Endodermal cell (in vitro differentiated cells): ENCODE data around the gene IL22RA1. TPM values are rescaled to one million over a fixed set of nuclear protein-coding genes. Genes with fewer than 3 reads are reported as not detected.

Experiments used
- DNase-seq: peaks from one replicate; pipeline ENCODE4 v3.0.0-alpha.2; 2017
- H3K27ac ChIP-seq: 2 replicates; pipeline ENCODE4 v1.5.1; 2013; ENCODE audit warnings: mild to moderate bottlenecking, low read depth, low read length, moderate library complexity
- H3K27me3 ChIP-seq: 2 replicates; pipeline ENCODE4 v1.6.1; 2013; ENCODE audit warnings: mild to moderate bottlenecking, low read length, moderate library complexity; ENCODE audit not compliant: insufficient read depth, control insufficient read depth, poor library complexity, severe bottlenecking
- H3K36me3 ChIP-seq: 2 replicates; pipeline ENCODE4 v1.7.0; 2013; ENCODE audit warnings: mild to moderate bottlenecking, low read length, moderate library complexity; ENCODE audit not compliant: control insufficient read depth, insufficient read depth
- H3K4me1 ChIP-seq: one replicate; pipeline ENCODE4 v1.7.0; 2013; ENCODE audit warnings: low read length; ENCODE audit not compliant: control insufficient read depth, insufficient read depth
- H3K4me3 ChIP-seq: 2 replicates; pipeline ENCODE4 v1.5.1; 2013; ENCODE audit warnings: mild to moderate bottlenecking, low read length, moderate library complexity
- H3K9ac ChIP-seq: 2 replicates; pipeline ENCODE4 v1.6.1; 2013; ENCODE audit warnings: mild to moderate bottlenecking, low read length, moderate library complexity; ENCODE audit not compliant: poor library complexity, severe bottlenecking; ENCODE audit errors: extremely low read depth
- H3K9me3 ChIP-seq: 2 replicates; pipeline ENCODE4 v1.6.1; 2013; ENCODE audit warnings: mild to moderate bottlenecking, low read length, moderate library complexity; ENCODE audit not compliant: control insufficient read depth
- H3K27ac Mint-ChIP-seq: 2 replicates; pipeline ENCODE4 v1.8.0; 2020; ENCODE audit warnings: mixed read lengths
- H3K27me3 Mint-ChIP-seq: 2 replicates; pipeline ENCODE4 v1.8.0; 2021; ENCODE audit warnings: mild to moderate bottlenecking, mixed read lengths; ENCODE audit not compliant: insufficient read depth
- H3K36me3 Mint-ChIP-seq: 2 replicates; pipeline ENCODE4 v1.8.0; 2020; ENCODE audit warnings: low read depth, mixed read lengths
- H3K4me1 Mint-ChIP-seq: 2 replicates; pipeline ENCODE4 v1.8.0; 2020; ENCODE audit warnings: mixed read lengths
- H3K4me3 Mint-ChIP-seq: 2 replicates; pipeline ENCODE4 v1.8.0; 2020; ENCODE audit warnings: mild to moderate bottlenecking, moderate library complexity, mixed read lengths
- H3K9me3 Mint-ChIP-seq: 2 replicates; pipeline ENCODE4 v1.8.0; 2020; ENCODE audit warnings: mild to moderate bottlenecking, mixed read lengths
- CTCF ChIP-seq: fragments of 200-600 bp; sonication (generic); conservative IDR thresholded peaks from 2 replicates; pipeline ENCODE4 v1.5.0; 2021; ENCODE audit warnings: antibody characterized with exemption, mild to moderate bottlenecking
- WGBS, 2 experiments: methylation state at CpG; one replicate each; pipeline versions ENCODE4 v1.1.5 to v1.1.7; 2013; ENCODE audit warnings: missing lambda C conversion rate in 2 of 2, mixed read lengths in 1 of 2; ENCODE audit not compliant: insufficient coverage in 1 of 2, insufficient read length in 1 of 2; 5-methylcytosine and 5-hydroxymethylcytosine counted together
- total RNA-seq, 2 donors: library from RNA; stranded (reverse); fragmentation: NEBNext Ultra II Directional in 1 of 2; extraction: Animal tissue kit (Norgen Biotek cat#: 25700) in 1 of 2; gene quantifications; 2 replicates in 1 of 2; 3 replicates in 1 of 2; pipeline ENCODE4 v1.2.1, GENCODE V29; 2021

The IL22RA1 gene
- total RNA-seq, 2 donors from 2014 or later: not detected

- Histone ChIP-seq H3K27me3 (no peaks in the 10 kb centered on the region), H3K4me1 (no peaks in the 10 kb centered on the region), H3K9ac (no peak overlapping the region), H3K27ac (no peak overlapping the region), H3K36me3 (no peaks in the 10 kb centered on the region), H3K4me3 (no peak overlapping the region), H3K9me3 (no peaks in the 10 kb centered on the region)
- DNase-seq: no peak
- 78 to 86% methylated on average over 13 of the region's 13 CpGs for WGBS, 2 experiments
- H3K36me3 Mint-ChIP-seq: no peaks in the 10 kb centered on the region
- peaks cover 5% of the 10 kb centered on the region for H3K4me1 Mint-ChIP-seq
- H3K27ac Mint-ChIP-seq: no peak overlapping the region
- peaks cover 1% of the 10 kb centered on the region for H3K27me3 Mint-ChIP-seq
- TF ChIP-seq CTCF: no peak
- H3K9me3 Mint-ChIP-seq: no peaks in the 10 kb centered on the region
- H3K4me3 Mint-ChIP-seq: no peak overlapping the region
These were observed 4.3 kb downstream of the IL22RA1 start for GRCh38 chr1:24138476-24139221.

GRCh38 chr1:24136956-24137539 is 5.9 kb downstream of the IL22RA1 start:
- Mint-ChIP-seq H3K4me1 (no peaks in the 10 kb centered on the region), H3K9me3 (no peaks in the 10 kb centered on the region), H3K27me3 (peaks cover under 1% of the 10 kb centered on the region), H3K36me3 (no peaks in the 10 kb centered on the region), H3K27ac (no peak overlapping the region), H3K4me3 (no peak overlapping the region)
- no peaks in the 10 kb centered on the region for H3K36me3 ChIP-seq
- no peak overlapping the region for H3K4me3 ChIP-seq
- 86 to 88% methylated on average over 13 to 15 of the region's 15 CpGs for WGBS, 2 experiments
- H3K27me3 ChIP-seq: no peaks in the 10 kb centered on the region
- no peaks in the 10 kb centered on the region for H3K9me3 ChIP-seq
- no peak overlapping the region for H3K9ac ChIP-seq
- H3K4me1 ChIP-seq: no peaks in the 10 kb centered on the region
- H3K27ac ChIP-seq: no peak overlapping the region
- no peak for DNase-seq
- no peak for TF ChIP-seq CTCF

GRCh38 chr1:24134376-24134775 is 8.6 kb downstream of the IL22RA1 start:
- Histone ChIP-seq H3K27ac (no peak overlapping the region), H3K4me1 (no peaks in the 10 kb centered on the region), H3K4me3 (no peak overlapping the region), H3K9ac (no peak overlapping the region), H3K27me3 (no peaks in the 10 kb centered on the region), H3K9me3 (peaks cover 6% of the 10 kb centered on the region), H3K36me3 (no peaks in the 10 kb centered on the region)
- Mint-ChIP-seq H3K36me3 (no peaks in the 10 kb centered on the region), H3K9me3 (no peaks in the 10 kb centered on the region), H3K27ac (no peak overlapping the region), H3K27me3 (no peaks in the 10 kb centered on the region), H3K4me1 (peaks cover under 1% of the 10 kb centered on the region), H3K4me3 (no peak overlapping the region)
- no peak for DNase-seq
- no peak for TF ChIP-seq CTCF
- WGBS, 2 experiments: 89% methylated on average over 3 of the region's 3 CpGs; no CpG with 5 or more reads in 1 of the 2 experiments
